Measurements from ENCODE around the gene RAD1. TPM values are rescaled to one million over a fixed set of nuclear protein-coding genes. Genes with fewer than 3 reads are reported as not detected.

Gene RAD1
- polyA plus RNA-seq, 1 donor from 2014 or later = 37.2 TPM

DNA sequence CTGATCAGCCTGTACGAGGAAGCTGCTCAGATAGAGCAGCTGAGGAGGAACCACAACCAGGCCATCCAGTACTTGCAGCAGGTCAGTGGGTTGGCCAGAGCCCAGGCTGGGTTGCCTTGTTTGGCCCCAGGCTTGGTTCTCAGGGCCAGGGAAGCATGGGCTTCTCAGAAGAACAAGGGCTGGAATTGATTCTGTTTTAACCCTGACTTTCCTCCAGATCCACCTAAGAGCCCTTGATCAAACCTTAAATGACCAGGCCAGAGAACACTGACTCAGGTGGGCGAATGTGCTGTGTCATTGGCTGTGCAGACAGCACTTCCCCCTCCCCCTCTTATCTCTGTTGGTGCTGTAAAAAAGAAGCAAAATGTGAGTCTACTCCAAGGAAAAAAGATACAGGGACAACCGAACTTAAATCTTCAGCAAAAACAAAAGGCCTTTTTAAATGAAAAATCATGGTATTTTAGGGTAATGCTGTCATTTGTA, 48.3 kb downstream of the RAD1 start:
- Histone ChIP-seq H3K27ac (ENCODE audit: low read length) (no peak overlapping the region), H3K4me2 (ENCODE audit: low read length) (no peak overlapping the region), H2AFZ (ENCODE audit: low read depth, low read length) (no peak overlapping the region), H3K27me3 (ENCODE audit: insufficient read depth, low read depth, low read length) (no peaks in the 10 kb centered on the region), H3K36me3 (ENCODE audit: insufficient read depth, low read length) (no peaks in the 10 kb centered on the region), H3K9ac (ENCODE audit: low read length) (no peak overlapping the region), H3K9me2 (ENCODE audit: insufficient read depth, low read length) (no peaks in the 10 kb centered on the region), H4K20me1 (ENCODE audit: insufficient read depth) (no peaks in the 10 kb centered on the region), H3K4me3 (ENCODE audit: low read length) (no peak overlapping the region), H3K9me3 (ENCODE audit: low read length) (peaks cover 7% of the 10 kb centered on the region), H3F3A (ENCODE audit: insufficient read depth, low read length, poor library complexity, severe bottlenecking) (no peaks in the 10 kb centered on the region), H3K79me2 (replicated peaks; ENCODE audit: insufficient read depth, low read length) (no peaks in the 10 kb centered on the region)
- no peak for TF ChIP-seq EZH2 (IDR thresholded peaks at IDR 0.05; ENCODE audit: borderline replicate concordance, insufficient read depth, low read length, poor library complexity, severe bottlenecking)
- TF ChIP-seq POLR2AphosphoS5 (IDR thresholded peaks at IDR 0.05) = no peak

DNA sequence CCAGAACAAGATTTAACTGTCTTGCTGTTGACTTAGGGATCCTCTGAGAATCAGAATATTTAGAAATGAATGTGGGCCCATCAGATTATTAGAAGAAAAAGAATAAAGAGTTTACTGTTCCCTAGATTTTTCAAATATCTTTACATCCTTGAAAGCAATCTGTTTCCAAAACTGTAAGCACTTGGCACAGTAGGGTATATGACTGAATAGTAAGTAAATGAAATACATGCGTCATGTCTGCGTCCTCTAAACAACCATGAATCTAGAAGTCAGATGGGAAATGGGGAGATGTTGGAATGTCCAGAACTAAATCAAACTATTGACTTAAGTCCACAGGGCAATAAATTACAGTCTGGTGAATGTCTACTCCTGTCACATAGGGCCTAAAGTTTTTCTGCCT, 50.2 kb downstream of the RAD1 start:
- Histone ChIP-seq H3K9me3 (ENCODE audit: low read length) (no peaks in the 10 kb centered on the region), H3K9me2 (ENCODE audit: insufficient read depth, low read length) (no peaks in the 10 kb centered on the region), H3K9ac (ENCODE audit: low read length) (no peak overlapping the region), H4K20me1 (ENCODE audit: insufficient read depth) (no peaks in the 10 kb centered on the region), H3K27ac (ENCODE audit: low read length) (no peak overlapping the region), H3F3A (ENCODE audit: insufficient read depth, low read length, poor library complexity, severe bottlenecking) (no peaks in the 10 kb centered on the region), H3K79me2 (replicated peaks; ENCODE audit: insufficient read depth, low read length) (no peaks in the 10 kb centered on the region), H3K36me3 (ENCODE audit: insufficient read depth, low read length) (no peaks in the 10 kb centered on the region), H3K4me3 (ENCODE audit: low read length) (no peak overlapping the region), H3K27me3 (ENCODE audit: insufficient read depth, low read depth, low read length) (no peaks in the 10 kb centered on the region), H2AFZ (ENCODE audit: low read depth, low read length) (no peak overlapping the region), H3K4me2 (ENCODE audit: low read length) (no peak overlapping the region)
- TF ChIP-seq MXI1 (conservative IDR thresholded peaks at IDR 0.05; ENCODE audit: poor library complexity, severe bottlenecking) (no peak), SMC3 (conservative IDR thresholded peaks at IDR 0.05; ENCODE audit: poor library complexity) (no peak), RAD21 (conservative IDR thresholded peaks at IDR 0.05) (no peak), CTCF (IDR thresholded peaks at IDR 0.05; ENCODE audit: poor library complexity, severe bottlenecking) (no peak), REST (IDR thresholded peaks at IDR 0.05; ENCODE audit: borderline replicate concordance) (no peak), EP300 (conservative IDR thresholded peaks at IDR 0.05; ENCODE audit: poor library complexity, severe bottlenecking) (no peak), POLR2AphosphoS5 (IDR thresholded peaks at IDR 0.05) (no peak), TAF1 (IDR thresholded peaks at IDR 0.05; ENCODE audit: low read depth) (no peak), EZH2 (IDR thresholded peaks at IDR 0.05; ENCODE audit: borderline replicate concordance, insufficient read depth, low read length, poor library complexity, severe bottlenecking) (no peak)

DNA sequence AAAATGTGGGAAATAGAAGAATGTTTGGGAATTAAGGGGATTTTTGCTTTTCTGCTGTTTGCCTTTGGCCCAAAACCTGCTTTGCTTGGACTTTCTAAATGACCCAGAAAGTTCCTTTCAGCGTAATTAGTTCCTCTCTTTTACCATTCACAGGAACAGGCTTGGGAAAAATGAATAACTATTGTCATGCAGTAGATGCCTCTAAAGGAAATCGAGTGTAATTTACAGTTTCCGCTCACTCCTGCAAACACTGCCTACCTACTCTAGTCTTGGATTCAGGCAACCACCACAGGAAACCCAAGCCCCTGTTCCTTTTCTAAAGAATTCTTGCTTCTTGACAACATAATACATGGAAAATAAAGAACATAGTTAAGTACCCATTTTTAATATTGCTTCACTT, 51.4 kb downstream of the RAD1 start:
- TF ChIP-seq EZH2 (IDR thresholded peaks at IDR 0.05; ENCODE audit: borderline replicate concordance, insufficient read depth, low read length, poor library complexity, severe bottlenecking) = no peak
- H3K27ac ChIP-seq (ENCODE audit: low read length) = no peak overlapping the region
- H3K27me3 ChIP-seq (ENCODE audit: insufficient read depth, low read depth, low read length) = no peaks in the 10 kb centered on the region
- no peaks in the 10 kb centered on the region for H3K79me2 ChIP-seq (replicated peaks; ENCODE audit: insufficient read depth, low read length)
- no peak overlapping the region for H2AFZ ChIP-seq (ENCODE audit: low read depth, low read length)
- no peaks in the 10 kb centered on the region for H3K9me3 ChIP-seq (ENCODE audit: low read length)
- H3K9ac ChIP-seq (ENCODE audit: low read length) = no peak overlapping the region
- no peak overlapping the region for H3K4me2 ChIP-seq (ENCODE audit: low read length)
- H3K4me3 ChIP-seq (ENCODE audit: low read length) = no peak overlapping the region
- H3F3A ChIP-seq (ENCODE audit: insufficient read depth, low read length, poor library complexity, severe bottlenecking) = no peaks in the 10 kb centered on the region
- no peaks in the 10 kb centered on the region for H3K9me2 ChIP-seq (ENCODE audit: insufficient read depth, low read length)
- H3K36me3 ChIP-seq (ENCODE audit: insufficient read depth, low read length) = no peaks in the 10 kb centered on the region
- H4K20me1 ChIP-seq (ENCODE audit: insufficient read depth) = no peaks in the 10 kb centered on the region
